ENCODE data around the gene KRT6B.
"Not testable (repeated sequence)": the region's sequence is repeated elsewhere in the genome, so short reads cannot be mapped to it uniquely, and the experiment has no call there.

The KRT6B gene

GRCh38 chr12:52469853-52470252, 17.9 kb upstream of the KRT6B start:
- no peak overlapping the region for H3K4me3 ChIP-seq (ENCODE audit: low read depth, low read length)
- TF ChIP-seq, protein P1, sequence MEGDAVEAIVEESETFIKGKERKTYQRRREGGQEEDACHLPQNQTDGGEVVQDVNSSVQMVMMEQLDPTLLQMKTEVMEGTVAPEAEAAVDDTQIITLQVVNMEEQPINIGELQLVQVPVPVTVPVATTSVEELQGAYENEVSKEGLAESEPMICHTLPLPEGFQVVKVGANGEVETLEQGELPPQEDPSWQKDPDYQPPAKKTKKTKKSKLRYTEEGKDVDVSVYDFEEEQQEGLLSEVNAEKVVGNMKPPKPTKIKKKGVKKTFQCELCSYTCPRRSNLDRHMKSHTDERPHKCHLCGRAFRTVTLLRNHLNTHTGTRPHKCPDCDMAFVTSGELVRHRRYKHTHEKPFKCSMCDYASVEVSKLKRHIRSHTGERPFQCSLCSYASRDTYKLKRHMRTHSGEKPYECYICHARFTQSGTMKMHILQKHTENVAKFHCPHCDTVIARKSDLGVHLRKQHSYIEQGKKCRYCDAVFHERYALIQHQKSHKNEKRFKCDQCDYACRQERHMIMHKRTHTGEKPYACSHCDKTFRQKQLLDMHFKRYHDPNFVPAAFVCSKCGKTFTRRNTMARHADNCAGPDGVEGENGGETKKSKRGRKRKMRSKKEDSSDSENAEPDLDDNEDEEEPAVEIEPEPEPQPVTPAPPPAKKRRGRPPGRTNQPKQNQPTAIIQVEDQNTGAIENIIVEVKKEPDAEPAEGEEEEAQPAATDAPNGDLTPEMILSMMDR (IDR thresholded peaks at IDR 0.05; ENCODE audit: low read depth, low read length, missing control alignments), result no peak
- DNase-seq (ENCODE audit: low read depth), result no peak

DNA sequence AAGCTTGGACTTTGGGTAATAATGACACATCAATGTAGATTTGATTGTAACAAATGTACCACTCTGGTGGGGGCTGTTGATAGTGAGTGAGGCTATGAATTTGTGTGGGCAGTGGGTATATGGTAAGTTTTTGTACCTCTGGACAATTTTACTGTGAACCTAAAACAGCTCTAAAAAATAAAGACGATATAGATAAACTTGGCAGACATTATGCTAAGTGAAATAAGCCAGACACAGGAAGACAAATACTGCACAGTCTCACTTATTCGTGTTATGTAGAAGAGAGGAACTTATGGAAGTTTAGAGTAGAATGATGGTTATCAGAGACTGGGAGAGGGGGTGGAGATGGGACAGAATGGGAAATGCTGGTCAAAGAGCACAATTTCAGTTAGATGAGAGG, 13.0 kb upstream of the KRT6B start:
- TF ChIP-seq, protein P1 (IDR thresholded peaks at IDR 0.05; ENCODE audit: low read depth, low read length, missing control alignments), result no peak
- no peak overlapping the region for H3K4me3 ChIP-seq (ENCODE audit: low read depth, low read length)
- DNase-seq (ENCODE audit: low read depth), result no peak

- TF ChIP-seq, protein P1 (IDR thresholded peaks at IDR 0.05; ENCODE audit: low read depth, low read length, missing control alignments), result no peak
- no peak overlapping the region for H3K4me3 ChIP-seq (ENCODE audit: low read depth, low read length)
- no peak for DNase-seq (ENCODE audit: low read depth)
Observed at GRCh38 chr12:52461693-52462092, 9.7 kb upstream of the KRT6B start.

- no peak overlapping the region for H3K4me3 ChIP-seq (ENCODE audit: low read depth, low read length)
- DNase-seq (ENCODE audit: low read depth), result no peak
- TF ChIP-seq, protein P1 (IDR thresholded peaks at IDR 0.05; ENCODE audit: low read depth, low read length, missing control alignments), result no peak
Observed at GRCh38 chr12:52458861-52459260, 6.9 kb upstream of the KRT6B start.

- no peak overlapping the region for H3K4me3 ChIP-seq (ENCODE audit: low read depth, low read length)
- no peak for DNase-seq (ENCODE audit: low read depth)
- TF ChIP-seq, protein P1 (IDR thresholded peaks at IDR 0.05; ENCODE audit: low read depth, low read length, missing control alignments), result no peak
Observed at GRCh38 chr12:52455821-52456220, 3.9 kb upstream of the KRT6B start.

DNA sequence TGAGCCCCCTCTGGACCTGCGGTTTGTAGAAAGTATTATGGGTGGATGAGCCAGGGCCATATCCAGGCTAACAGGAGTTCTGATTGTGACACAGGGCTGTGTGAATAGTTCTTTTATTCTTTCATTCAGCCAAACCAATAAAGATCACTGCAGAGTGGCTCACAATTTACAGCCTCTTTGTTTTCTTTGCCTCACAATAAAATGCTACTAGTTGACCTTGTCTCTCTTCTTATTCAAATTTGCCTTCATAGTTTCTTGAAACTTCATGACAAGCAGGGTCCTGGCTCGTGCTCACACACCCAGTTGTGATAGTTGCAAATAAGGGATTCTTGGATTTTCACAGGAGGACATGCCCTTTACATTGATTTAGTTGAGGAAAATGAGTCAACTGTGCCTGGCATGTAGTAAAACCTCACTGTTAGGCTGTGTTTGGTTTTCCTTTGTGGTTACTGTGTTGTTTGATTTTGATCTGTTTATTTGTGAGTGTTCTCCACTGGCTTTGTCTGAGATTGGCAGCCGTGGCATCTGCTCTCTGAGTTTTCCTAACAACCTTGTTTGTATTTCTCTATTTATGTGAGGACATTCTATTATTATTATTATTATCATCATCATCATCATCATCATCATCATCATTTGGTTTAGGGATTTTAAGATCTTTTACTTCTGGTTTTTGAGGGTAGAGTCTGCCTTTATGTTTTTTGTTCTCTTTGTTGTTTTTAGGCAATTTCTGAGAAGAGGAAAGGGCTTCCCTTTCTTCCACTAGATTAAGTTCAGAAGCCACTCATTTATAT, 2.7 kb upstream of the KRT6B start:
- no peak overlapping the region for H3K4me3 ChIP-seq (ENCODE audit: low read depth, low read length)
- no peak for DNase-seq (ENCODE audit: low read depth)
- TF ChIP-seq, protein P1 (IDR thresholded peaks at IDR 0.05; ENCODE audit: low read depth, low read length, missing control alignments), result no peak

DNA sequence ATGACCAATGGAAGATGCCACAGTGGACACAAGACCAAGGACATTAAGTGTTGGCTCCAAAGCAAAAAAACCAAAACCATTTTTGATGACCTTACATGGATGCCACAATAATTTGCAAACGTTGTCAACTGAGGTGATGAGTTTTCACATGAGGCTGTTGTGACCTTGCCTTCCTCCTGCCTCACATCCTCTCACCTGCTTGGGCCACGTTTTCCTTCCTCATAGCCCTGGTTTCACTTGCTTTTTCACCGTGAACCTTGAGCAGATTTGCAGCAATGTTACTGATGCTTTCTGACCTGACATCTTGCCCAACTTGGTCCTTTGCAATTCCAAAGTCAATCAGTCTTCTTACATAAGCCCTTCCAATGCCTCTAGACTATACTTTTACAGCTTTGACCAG, 3.7 kb downstream of the KRT6B start:
- TF ChIP-seq, protein P1 (IDR thresholded peaks at IDR 0.05; ENCODE audit: low read depth, low read length, missing control alignments), result no peak
- H3K4me3 ChIP-seq (ENCODE audit: low read depth, low read length), result no peak overlapping the region
- DNase-seq (ENCODE audit: low read depth), result no peak

DNA sequence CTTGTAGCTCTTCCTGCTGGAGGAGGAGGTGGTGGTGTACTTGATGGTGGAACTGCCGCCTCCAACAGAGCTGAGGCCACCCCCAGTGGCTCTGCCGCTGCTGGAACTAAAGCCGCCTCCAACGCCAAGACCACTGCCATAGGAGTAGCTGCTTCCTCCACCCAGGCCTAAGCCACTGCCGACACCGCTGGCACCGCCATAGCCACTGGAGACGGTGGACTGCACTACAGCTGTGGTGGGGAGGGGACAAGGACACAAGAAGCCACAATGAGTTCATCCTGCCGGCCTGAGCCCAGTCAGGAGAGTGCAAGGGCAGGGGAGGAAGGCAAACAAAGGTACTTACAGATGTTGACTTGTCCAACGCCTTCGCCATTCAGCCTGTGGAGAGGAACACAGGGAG, 4.8 kb downstream of the KRT6B start:
- not testable (repeated sequence) for DNase-seq (ENCODE audit: low read depth); H3K4me3 ChIP-seq (ENCODE audit: low read depth, low read length)

Data from GM12864 (cell line).